Activated CD4-positive, alpha-beta T cell treated with anti-CD3 and anti-CD28 coated beads, Interleukin-2, amount 50 U/mL, for 24 hours (primary cell): ENCODE data around the gene LRP8.

Source experiments
- DNase-seq, 2 donors: peaks; one replicate each; pipeline ENCODE4 v3.0.0-alpha.2; 2020; ENCODE audit warnings: low read depth in 1 of 2, low spot score in 1 of 2

Gene LRP8

DNA sequence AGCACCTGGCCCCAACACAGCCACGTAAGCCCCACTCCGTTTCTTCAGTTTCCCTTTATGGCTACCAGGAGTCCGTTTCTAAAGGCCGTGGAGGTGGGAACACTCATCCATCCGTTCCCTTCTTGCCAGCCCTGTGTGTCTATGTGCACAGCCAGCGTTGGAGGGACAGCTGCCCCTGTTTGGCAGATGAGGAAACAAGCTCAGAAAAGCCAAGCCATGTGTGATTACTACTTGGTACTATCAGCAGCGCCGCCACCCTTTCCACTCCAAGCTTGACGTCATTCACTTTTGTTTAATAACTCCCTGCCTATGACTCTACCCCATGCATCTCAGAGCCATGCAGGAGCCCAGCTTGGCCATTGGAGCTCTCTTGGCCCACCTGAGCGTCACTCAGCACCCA lies 3.5 kb downstream of the LRP8 start:
- DNase-seq: no peak

DNA sequence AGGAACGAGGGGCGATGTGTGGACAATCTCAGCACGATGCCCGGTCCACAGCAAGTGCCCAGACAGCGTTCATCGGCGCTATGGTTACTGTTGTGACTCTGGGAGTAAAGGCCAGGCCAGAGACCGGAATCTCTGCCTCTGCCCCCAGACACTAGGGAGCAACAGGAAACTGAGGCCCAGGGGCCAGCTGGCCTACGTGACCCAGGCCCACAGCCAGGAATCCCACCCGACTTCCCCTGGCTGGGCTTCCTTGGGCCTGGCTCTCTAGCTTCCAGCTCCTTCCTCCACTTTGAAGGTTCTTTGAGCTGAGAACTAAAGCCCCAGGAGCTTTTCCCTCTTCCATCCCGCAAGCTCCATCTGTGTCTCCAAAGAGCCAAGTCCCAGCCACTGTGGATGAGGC lies 4.6 kb downstream of the LRP8 start:
- DNase-seq: no peak

DNA sequence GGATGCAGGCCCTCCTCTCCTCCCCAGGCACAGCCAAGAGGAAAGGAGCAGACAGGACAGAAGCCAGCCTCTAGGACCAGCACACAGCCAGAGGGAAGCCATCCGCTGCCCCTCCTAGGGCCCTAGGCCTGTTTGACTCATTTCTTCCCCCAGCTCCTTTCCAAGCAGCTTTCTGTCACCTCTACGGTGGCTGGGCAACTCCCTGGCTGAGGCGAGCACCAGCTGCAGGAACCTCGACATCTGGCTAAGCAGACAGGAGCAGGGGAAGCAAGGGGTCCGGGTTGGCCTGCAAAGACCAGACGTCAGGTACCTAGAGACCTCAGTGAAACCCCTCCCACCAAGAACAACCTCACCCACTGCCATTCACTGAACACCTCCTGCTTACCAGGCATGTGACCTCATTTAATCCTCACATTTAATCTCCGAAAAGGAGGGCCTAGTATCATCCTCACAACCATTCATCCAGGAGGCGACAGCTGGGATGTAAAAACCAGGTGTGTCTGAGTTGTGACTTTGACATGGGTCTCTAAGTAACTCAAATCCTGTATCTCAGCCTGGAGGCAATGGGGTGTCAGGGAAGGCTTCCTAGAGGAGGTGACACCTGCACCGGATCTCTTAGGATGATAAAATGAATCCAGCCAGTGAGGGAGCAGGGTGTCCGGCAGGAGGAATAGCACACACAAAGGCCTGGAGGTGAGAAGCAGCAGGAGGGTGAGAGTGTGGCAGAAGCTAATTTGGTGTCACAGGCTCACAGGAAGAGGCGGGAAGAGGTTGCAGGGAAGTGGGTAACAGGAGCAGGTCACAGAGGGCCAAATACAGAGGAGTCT lies 5.9 kb downstream of the LRP8 start:
- DNase-seq: no peak

DNA sequence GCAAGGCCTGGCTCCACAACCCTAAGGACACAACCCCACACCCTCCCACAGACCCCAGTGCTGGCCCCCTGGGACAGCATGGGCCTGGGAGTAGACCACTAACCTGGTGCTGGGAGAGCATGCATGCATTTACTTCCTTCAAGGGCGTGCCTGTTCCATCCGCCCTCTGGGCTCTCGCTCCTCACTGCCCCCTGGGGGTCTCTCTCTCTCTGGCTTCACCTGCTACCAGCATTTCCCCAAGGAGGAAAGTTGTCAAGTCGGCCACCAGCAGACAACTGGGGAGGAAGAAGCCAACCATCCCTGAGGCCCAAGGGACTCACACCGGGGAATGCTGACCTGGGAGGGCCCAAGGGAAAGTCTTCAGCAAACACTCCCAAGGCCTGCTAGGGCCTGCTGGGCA lies 6.5 kb downstream of the LRP8 start:
- DNase-seq: no peak

DNA sequence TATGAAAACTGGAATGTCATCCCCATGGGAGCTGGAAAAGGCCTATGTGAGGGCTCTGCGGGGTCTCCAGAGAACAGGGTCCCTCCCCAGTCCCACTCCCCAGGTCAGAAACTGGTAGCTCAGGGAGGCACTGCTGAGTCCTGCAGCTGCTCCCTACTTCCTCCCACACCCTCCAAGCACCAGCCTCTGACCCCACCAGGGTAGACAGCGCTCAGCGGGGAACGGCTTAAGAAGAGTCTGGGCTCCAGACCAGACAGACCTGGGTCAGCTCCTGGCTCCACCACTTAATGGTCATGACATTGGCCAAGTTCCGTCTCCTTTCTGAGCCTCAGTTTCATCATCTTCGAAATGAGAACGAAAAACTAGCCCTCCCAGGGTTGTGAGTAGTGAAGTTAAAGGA lies 7.2 kb downstream of the LRP8 start:
- no peak for DNase-seq

DNA sequence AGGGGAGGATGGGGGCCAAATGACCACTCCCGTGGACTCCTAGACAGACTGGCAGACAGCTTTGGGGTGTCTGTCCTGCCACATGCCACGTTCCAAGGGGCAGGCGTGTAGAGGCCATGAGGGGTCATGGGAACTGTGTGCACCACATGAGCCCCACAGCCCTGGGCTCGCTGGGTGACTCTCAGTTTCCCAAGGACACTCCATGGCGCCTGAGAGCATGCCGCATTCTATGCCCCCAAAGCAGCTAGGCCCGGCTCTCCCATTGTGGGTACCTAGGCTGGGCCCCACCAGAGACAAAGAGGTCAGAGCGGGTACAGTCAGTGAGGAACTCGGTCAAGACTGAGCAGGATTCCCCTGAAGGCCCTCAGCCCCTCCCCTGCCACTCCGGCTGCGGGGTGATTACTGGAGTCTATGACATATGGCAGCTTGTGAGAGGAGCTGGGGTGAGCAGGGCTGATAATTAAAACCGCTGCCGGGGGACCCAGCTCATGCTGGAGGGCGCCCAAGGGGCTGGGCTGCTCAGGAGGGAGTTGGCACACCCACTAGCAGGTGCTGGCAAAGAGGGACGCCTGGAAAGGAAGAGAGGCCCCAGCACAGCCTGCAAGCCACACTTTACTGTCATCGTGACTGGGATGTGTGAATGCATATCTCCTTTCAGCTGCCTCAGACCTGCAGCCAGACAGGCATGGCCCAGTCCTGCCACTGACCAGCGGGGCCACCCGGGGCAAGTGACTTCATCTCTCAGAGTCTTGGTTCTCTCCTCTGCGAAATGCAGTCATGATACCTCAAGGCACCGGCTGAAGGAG lies 8.4 kb downstream of the LRP8 start:
- no peak for DNase-seq

DNA sequence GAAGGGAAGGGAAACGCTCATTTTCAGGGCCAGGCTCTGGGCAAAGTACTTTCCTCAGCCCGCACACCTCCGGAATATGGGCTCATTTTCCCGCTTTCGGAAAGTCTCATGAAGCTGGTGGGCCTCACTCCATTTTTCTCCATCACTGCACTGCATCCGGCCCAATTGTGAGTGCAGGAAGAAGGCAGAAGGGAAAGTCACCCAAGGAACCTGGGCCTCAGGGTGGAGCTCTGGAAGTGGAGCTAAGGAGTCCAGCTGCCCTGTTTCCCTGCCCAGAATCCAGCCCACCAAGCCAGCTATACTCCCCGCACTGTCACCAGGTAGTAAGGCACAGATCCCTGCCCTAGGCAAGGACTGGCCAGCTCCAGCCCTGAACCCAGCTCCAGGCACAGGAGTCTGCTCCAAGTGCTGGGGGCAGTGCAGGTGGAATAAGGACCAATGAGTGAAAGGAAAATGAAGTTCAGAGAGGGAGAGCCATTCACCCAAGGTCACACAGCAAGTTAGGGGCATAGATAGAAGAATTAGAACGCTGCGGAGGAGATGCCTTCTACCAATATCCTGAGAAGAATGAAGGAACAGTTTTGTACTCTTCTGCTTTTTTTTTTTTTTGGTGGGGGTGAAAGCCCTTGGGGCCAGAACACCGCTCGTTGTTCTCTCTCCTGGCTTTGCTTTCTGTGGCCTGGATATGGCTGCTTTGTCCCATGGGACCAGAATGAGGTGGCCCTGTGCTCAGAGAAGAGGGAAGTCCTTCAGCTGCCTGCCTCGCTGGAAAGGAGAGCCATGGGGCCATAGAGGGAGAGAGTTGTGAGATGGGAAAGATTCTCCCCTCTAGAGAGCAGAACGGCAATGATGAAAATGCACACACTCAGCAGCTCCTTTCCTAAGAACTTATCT lies 10.0 kb downstream of the LRP8 start:
- no peak for DNase-seq

DNA sequence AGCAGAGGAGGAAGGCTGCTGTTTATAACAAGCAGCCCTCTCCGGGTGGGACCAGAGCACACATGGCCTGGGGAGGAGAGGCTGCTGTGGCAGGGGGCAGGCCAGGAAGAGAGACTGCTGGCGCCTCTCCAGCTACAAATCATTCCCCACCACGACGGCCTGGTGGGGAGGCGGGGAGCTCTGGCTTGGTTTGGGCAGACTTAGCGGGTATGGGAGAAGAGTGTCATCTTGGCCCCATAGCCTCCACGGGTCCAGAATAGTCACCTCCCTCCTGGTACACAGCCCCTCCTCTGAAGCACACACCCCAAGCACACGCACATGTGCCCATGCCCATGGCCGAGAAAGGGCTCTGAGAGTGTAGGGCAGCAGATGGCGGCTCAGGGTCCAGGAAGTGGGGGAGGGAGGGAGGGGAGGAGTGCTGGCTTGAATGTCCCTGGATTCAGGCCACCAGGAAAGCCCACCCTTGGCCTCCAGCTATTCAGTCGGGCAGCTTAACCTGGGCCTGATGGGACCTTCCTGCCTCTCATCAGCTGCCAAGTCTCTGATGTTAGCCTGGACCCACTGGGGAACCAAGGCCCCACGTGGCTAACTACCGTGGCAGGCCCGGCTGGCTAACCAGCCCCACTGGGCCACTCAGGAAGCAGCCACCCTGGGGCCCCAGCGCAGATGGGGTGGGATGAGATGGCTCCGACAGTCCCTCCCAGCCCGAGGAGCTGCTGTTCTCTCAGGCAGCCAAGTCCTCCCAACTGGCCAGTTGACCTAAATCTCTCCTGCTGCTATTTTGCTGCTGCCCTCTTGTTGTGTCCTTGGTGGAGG lies 10.9 kb downstream of the LRP8 start:
- DNase-seq: no peak

DNA sequence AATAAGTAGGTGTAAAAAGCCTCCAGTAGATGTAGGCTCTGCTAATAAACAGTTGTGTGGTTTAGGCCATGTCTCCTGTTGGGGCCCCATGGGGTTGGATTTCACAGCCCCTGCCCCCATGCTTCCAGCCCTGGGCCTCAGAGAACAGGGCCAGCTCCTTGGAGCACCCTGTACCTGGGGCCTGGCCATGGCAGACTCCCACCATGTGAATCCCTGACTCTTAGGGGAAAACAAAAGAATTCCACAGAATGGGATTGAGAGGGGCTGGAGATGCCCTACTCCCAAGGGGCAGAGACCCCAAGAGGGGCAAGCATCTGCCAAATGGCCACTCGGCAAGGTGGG lies 11.5 kb downstream of the LRP8 start:
- no peak for DNase-seq

DNA sequence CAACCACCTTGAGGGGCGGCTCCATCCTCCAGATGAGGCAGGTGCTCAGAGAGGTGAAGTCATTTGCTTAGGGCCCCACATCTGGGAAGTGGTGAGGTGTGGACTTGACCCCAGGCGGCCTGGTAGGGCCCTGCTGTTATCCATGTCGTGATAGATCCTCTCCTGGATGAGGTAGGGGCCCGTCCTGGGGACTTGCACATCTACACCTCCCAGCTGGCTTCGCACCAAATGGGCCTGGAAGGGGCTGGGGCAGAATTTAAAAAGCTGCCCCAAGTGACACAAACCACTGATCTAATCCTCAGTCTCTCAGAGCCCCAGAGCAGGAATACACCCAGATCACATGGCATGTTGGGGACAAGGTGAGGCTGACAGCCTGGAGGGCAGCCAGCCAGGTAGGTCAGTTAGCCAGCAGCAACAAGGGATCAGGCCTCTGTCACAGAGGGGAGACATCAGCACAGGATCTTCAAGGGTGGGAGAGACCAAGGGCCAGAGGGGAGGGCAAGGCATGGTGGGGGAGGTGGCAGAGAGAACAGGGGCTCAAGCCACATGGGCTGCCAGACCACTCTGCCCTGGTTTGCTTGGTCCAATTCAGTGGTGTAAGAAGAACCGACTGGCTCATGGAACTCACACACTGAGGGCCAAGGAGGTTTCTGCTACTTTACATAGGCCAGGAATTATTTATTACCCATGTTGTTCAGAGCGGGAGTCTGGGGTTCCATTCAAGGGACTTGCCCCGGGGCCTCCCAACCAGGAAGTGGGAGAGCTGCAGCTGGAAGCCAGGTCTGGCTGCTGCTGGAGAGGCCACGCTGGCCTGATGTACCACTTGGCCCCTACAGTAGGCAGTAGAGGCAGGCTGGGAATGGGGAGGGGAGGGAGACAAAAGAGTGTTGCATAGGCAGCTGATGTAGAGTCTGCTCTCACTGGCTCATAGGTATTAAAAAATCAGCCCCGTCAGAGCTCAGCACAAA lies 12.1 kb downstream of the LRP8 start:
- DNase-seq: no peak

DNA sequence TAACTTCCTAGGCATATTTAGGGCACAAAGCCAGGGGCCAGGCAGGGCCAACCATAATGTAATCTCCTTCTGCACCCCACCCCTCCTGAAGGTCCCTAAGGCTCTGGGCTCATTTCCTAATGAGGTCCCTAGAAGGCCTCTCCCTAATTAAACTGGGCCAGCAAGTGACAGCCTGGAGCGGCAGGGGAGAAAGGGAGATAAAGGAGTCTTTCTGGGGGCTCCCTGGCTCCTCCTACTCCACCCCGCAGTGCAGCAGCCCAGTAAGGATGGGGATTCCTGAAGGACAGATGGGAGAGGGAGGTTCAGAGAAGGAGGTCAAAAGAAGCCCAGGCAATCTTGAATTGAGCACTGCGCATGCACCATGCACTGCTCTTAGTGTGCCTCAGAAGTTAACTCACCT lies 12.8 kb downstream of the LRP8 start:
- DNase-seq: no peak

DNA sequence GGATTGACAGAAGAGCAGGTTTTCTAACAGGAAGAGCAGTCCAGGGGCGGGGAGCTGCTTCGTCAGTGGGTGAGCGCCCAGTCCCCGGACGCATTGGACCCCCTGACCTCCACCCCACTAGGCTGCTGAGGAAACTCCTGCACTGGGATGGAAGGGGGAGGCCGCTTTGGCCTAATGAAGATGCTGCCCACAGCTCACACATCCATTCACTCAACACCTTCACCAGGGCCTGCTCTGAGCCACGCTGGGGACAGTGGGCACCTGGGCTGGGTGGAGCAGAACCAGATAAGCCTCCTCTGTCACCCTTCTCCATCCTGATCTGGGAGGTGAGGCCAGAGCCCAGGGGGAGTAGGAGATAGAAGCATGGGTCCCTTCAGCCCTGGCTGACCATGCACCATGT lies 13.3 kb downstream of the LRP8 start:
- no peak for DNase-seq

DNA sequence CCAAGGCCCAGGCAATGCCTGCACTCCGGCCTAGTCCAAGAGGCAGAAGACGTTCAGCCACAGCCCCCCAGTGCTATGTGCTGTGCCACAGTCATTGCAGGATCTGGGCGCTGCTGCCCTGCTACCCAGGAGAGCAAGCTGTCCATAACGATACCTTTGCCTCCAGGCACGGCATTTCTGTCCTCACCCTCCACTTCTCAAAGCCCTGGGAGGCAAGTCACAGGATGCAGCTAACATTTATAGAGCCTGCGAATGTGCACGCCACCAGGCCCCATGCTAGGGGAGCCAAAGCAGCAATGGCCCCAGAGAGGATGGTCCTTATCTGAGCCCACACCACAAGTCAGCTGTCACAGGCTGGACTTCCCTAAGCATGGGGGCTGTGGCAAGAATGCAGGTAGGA lies 13.8 kb downstream of the LRP8 start:
- no peak for DNase-seq

DNA sequence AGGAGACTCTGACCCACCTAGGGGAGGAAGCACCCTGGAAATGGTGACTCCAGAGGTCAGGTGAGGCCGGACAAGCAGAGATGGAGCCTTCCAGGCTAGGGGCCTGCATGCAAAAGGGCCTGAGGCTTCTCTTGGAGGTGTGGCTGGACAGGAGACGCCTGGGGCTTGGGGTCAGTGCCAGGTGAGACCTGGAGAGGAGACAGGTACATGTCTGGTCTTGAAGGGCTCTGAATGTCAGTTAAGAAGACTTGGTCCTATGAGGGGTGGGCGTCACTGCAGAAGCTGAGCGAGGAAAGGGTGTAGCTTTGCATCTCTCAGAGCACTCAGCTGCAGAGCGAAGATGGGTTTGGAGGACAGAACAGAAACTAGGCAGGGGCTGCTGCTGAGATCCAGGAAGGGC lies 14.3 kb downstream of the LRP8 start:
- DNase-seq: no peak

DNA sequence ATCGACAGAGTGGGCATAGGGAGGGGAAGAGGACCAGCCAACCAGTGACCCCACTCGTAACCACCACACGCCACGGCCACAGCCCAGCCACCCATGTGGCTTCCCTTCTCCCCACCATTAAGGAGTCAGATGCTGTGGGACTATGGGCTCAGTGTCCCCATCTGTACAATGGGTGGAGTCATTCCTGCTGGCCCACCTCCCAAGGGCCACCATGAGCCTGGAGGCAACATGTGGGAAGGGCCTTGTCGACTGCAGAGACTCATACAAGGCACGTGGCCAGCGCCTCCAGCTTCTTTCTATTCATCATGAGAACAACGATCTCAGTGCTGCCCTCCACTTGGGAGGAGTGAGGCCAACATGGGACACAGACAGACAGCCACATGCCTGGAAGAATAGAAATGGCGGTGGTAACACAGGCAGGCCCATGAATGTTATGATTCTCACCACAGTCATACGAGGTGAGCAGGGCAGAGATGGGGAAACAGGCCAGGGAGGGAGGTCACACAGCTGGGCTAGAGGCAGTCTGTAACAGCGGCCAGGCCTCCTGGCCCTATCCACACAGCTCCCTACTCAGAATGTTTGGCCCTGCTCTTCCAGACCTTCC lies 16.1 kb downstream of the LRP8 start:
- DNase-seq: no peak

DNA sequence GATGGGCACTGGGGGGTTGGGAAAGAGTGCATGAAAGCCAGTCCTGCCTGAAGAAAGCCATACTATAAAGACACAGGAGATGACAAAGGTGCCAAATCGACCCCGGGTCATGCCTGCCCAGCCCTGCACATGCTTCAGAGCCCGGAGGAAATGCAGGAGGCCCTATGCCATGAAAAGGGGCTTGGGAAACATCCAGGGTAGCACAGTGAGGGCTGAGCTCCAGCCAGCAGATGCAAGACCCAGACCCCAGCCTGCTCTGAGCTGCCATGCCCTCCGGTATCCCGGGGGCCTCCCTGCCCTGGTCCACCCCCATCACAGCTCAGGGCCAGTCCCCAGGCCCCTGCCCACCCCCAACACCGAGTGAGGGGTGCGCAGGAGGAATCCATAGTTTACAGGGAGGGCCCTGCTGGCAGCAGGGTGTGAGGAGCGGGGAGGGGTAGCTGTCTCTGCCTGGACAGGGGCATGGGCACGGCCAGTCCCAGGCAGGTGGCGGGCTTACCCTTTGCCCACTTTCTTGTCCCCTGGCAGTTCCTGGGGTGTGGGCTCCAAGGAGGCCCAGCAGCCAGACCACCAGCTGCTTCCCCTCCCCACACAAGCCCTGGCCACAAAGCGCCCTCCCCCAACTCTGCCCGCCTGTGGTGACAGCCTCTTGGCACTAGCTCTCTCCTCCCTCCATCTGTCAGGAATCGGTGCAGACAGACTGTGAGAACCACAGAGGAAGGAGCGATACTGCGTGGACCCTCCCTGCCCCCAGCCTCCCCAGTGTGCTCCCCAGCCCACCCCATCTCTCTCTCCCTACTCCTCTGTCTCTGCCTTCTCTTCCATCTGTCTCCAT lies 16.8 kb downstream of the LRP8 start:
- no peak for DNase-seq

DNA sequence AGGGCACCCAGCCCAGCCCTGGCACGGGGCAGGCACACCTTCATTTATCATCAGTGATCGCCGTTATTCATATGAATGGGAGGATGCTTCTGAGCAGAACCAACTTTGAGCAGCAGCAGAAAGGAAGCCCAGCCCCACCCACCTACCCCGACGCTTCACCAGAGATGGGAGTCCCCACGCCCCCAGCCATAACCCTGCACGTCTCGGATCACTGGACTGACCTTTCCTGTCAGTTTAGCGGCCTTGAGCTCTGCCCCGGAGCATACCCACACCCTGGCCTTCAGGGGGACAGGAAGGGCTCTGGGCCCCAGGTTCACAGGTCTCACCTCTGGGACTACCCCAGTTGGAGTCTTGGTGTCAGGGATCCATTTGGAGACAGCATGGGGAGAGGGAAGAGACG lies 18.1 kb downstream of the LRP8 start:
- no peak for DNase-seq

DNA sequence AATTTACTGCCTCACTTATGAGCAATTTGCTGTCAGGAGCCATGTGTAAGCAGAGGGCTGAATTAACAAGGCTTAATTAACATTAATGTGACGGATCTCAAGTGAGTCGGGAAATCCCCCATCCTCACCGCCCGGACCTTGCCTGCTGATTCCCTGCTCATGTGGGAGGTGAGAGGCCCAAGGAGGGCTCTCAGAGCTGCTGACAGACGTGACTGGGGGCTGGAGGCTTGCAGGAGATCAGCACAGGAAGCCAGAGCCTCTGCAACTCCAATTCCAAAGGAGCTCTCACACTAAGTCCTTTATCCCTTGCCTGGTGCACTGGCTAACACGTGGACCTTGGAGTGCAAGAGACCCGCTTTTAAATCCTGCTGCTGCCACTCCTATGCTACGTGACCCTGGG lies 19.4 kb downstream of the LRP8 start:
- no peak for DNase-seq
